GM12878 (cell line): ENCODE data around the gene USH2A. TPM values are rescaled to one million over a fixed set of nuclear protein-coding genes. Genes with fewer than 3 reads are reported as not detected.

ENCODE experiments used
- ATAC-seq: fragments of 200-7000 bp; cut with Tn5 transposase; 3 replicates; pipeline ENCODE4 v1.9.1; 2020; ENCODE audit warnings: mild to moderate bottlenecking, moderate library complexity
- BruUV-seq: library from RNA; stranded (reverse); fragments of 400-500 nt; replicated peaks from 2 replicates; lab custom pipeline; 2021; lab: Mats Ljungman, UMichigan
- CTCF ChIA-PET: fragments of 300-600 bp; sonication (Branson Sonifier 250); formaldehyde crosslinking; extraction: SDS; loops from one replicate; lab custom pipeline; 2021; ENCODE audit warnings: inconsistent platforms; lab: Yijun Ruan, JAX
- POLR2A ChIA-PET: fragments of 350-600 bp; formaldehyde crosslinking; extraction: SDS; loops from one replicate; lab custom pipeline; 2021; ENCODE audit warnings: inconsistent platforms; lab: Charles Lee
- RAD21 ChIA-PET: fragments of 300-600 bp; sonication (Branson Sonifier 250); formaldehyde crosslinking; loops from one replicate; lab custom pipeline; 2023; ENCODE audit warnings: antibody characterized with exemption; ENCODE audit not compliant: unreplicated experiment; lab: Charles Lee
- SMC1A ChIA-PET: fragments of 300-600 bp; sonication (Branson Sonifier 250); formaldehyde crosslinking; loops from one replicate; lab custom pipeline; 2023; ENCODE audit not compliant: unreplicated experiment, uncharacterized antibody; lab: Charles Lee
- DNase-seq: peaks from one replicate; pipeline ENCODE4 v3.0.0-alpha.2; 2011; ENCODE audit warnings: low read depth, low spot score
- FAIRE-seq: peaks from 3 replicates; lab custom pipeline; 2011; peaks lifted over from hg19 to GRCh38; lab: Jason Lieb, UNC
- H2AFZ ChIP-seq: 2 replicates; pipeline ENCODE4 v1.6.0; 2011; ENCODE audit warnings: low read depth, low read length, control low read depth; ENCODE audit not compliant: control insufficient read depth
- H3K27ac ChIP-seq: 2 replicates; pipeline ENCODE4 v1.5.1; 2011; ENCODE audit warnings: control low read depth; ENCODE audit not compliant: control insufficient read depth, insufficient read depth
- H3K27me3 ChIP-seq, 2 experiments: replicated peaks in 1 of 2; 2 replicates each; pipeline versions ENCODE4 v1.6.0 to v1.6.1; 2011; ENCODE audit warnings: low read length in 1 of 2; ENCODE audit not compliant: control insufficient read depth in 2 of 2, insufficient read depth in 2 of 2
- H3K36me3 ChIP-seq, 2 experiments: 2 replicates each; pipeline ENCODE4 v1.5.1; 2011; ENCODE audit warnings: low read length in 1 of 2; ENCODE audit not compliant: control insufficient read depth in 2 of 2, insufficient read depth in 2 of 2
- H3K4me1 ChIP-seq: 2 replicates; pipeline ENCODE4 v1.6.1; 2011; ENCODE audit warnings: mild to moderate bottlenecking, low read length, moderate library complexity, mixed read lengths; ENCODE audit not compliant: control insufficient read depth, insufficient read depth
- H3K4me2 ChIP-seq: 2 replicates; pipeline ENCODE4 v1.6.0; 2011; ENCODE audit warnings: control low read depth; ENCODE audit not compliant: control insufficient read depth, insufficient read depth
- H3K4me3 ChIP-seq: fragments of 200-600 bp; sonication (generic); 2 replicates; pipeline ENCODE4 v1.5.1; 2016
- H3K79me2 ChIP-seq: 2 replicates; pipeline ENCODE4 v1.6.0; 2011; ENCODE audit warnings: low read length; ENCODE audit not compliant: control insufficient read depth, insufficient read depth
- H3K9ac ChIP-seq: 2 replicates; pipeline ENCODE4 v1.8.0; 2011; ENCODE audit warnings: low read length, control low read depth, mixed read lengths; ENCODE audit not compliant: control insufficient read depth, insufficient read depth
- H3K9me3 ChIP-seq: replicated peaks from 3 replicates; pipeline ENCODE4 v1.5.1; 2011; ENCODE audit warnings: mild to moderate bottlenecking, low read length; ENCODE audit not compliant: control insufficient read depth, insufficient read depth
- H4K20me1 ChIP-seq: 2 replicates; pipeline ENCODE4 v1.6.0; 2011; ENCODE audit not compliant: control insufficient read depth, insufficient read depth
- ETV6 ChIP-seq, 2 experiments: fragments of 450-650 bp in 1 of 2; IDR thresholded peaks in 1 of 2; conservative IDR thresholded peaks in 1 of 2; 2 replicates each; pipeline ENCODE4 v1.6.1; 2014; ENCODE audit warnings: antibody characterized with exemption in 1 of 2, borderline replicate concordance in 1 of 2, low read depth in 1 of 2, mild to moderate bottlenecking in 1 of 2, moderate library complexity in 1 of 2
- FOXM1 ChIP-seq: IDR thresholded peaks from 2 replicates; pipeline ENCODE4 v1.6.1; 2012; ENCODE audit warnings: low read depth, mild to moderate bottlenecking, inconsistent platforms, low read length, moderate library complexity
- KLF5 ChIP-seq: fragments of 450-650 bp; IDR thresholded peaks from 2 replicates; pipeline ENCODE4 v1.6.1; 2014; ENCODE audit warnings: mild to moderate bottlenecking; ENCODE audit not compliant: partially characterized antibody
- POU2F2 ChIP-seq: IDR thresholded peaks from 3 replicates; pipeline ENCODE4 v1.6.1; 2011; ENCODE audit warnings: low read depth, mild to moderate bottlenecking, low read length, borderline replicate concordance
- SIN3A ChIP-seq: IDR thresholded peaks from 2 replicates; pipeline ENCODE4 v1.6.1; 2012; ENCODE audit warnings: low read depth, low read length, improper control_type of control experiment
- TCF7 ChIP-seq: IDR thresholded peaks from 2 replicates; pipeline ENCODE4 v1.6.1; 2014; ENCODE audit warnings: antibody characterized with exemption, borderline replicate concordance
- ZSCAN29 ChIP-seq: fragments of 450-650 bp; IDR thresholded peaks from 2 replicates; pipeline ENCODE4 v1.6.1; 2017; ENCODE audit warnings: mild to moderate bottlenecking, moderate library complexity
- WGBS: methylation state at CpG from one replicate; pipeline ENCODE4 v1.1.6; 2016; ENCODE audit warnings: low lambda C conversion rate; ENCODE audit not compliant: insufficient replicate concordance, insufficient coverage; ENCODE audit errors: missing lambda C conversion rate; 5-methylcytosine and 5-hydroxymethylcytosine counted together
- in situ Hi-C: fragments of 300-500 bp; cut with MboI; formaldehyde crosslinking; loops from 9 replicates; pipeline ENCODE4 v1.14.3; 2018; ENCODE audit warnings: mixed read lengths
- intact Hi-C: fragments of 100-400 bp; cut with micrococcal nuclease; formaldehyde crosslinking; loops from one replicate; pipeline ENCODE4 v1.14.2; 2022; ENCODE audit not compliant: unreplicated experiment
- polyA plus RNA-seq, 11 experiments: library from polyadenylated mRNA; depleted of rRNA in 4 of 11; unstranded in 6 of 11; stranded (reverse) in 5 of 11; fragments of >200 nt; fragmentation: Nextera tagmentation in 4 of 11; fragmentation: Illumina TruSeq in 1 of 11; extraction: Ambion mirVana in 4 of 11; extraction: Trizol in 1 of 11; gene quantifications; 1 replicate in 1 of 11; 2 replicates in 10 of 11; pipeline versions ENCODE4 v1.2.1 to v1.2.3, GENCODE V29; 2011 to 2016; ENCODE audit warnings: inconsistent platforms in 2 of 11, missing spikeins in 2 of 11, low read depth in 1 of 11
- total RNA-seq, 4 experiments: library from RNA; depleted of rRNA in 3 of 4; stranded (reverse); fragments of >200 nt in 3 of 4; fragmentation: Illumina TruSeq in 1 of 4; extraction: Trizol in 1 of 4; gene quantifications; 2 replicates each; pipeline versions ENCODE4 v1.2.1 to v1.2.3, GENCODE V29; 2013 to 2021
- TF ChIP-seq, protein P1 (sequence below): fragments of 450-650 bp; IDR thresholded peaks from 2 replicates; pipeline ENCODE4 v1.6.1; 2016; ENCODE audit warnings: mild to moderate bottlenecking

The USH2A gene
- total and polyA plus RNA-seq, 10 of the 15 experiments (the other 5 are each of a cell fraction or from before 2014, with no cell fraction given): under 0.01 to 0.20 (median 0.01) TPM; not detected in 2

DNA sequence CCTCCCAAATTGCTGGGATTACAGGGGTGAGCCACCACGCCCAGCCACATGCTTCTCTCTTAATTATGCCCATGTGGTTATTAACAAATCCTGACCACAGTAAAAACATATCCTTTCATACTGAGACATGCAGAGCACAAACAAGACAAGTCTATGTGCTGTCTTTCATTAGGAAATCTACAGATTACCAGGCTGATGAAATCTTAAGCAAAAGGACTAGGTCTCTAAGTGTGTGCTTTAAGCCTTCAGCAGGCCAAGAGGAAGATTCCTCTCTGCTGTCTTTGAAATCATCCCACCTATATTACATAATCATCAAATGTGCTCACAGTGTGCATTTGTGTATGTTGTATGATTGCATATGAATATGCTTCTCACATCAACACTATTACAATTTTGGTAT, 436.8 kb downstream of the USH2A start:
- BruUV-seq: no TSS peak

DNA sequence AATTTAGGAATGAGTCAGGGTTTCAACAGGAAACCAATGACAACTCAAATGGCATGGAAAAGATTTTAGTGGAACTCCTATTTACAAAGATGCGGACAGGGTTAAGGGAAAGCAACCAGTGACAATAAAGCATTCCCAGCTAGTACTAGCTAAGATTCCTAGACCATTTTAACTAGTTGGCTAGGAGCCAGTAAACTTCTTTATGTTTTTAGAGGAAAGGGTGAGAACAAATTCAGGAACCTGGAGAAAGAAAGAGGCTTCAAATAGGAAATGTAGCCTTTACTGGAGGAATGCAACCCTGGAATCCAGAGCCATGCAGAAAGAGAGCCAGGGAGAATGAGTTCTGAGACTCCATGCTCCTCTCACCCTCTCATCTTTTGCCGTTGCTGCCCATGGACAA, 439.6 kb downstream of the USH2A start:
- BruUV-seq: no TSS peak
- RAD21 ChIA-PET: no interaction called here
- H2AFZ ChIP-seq: no peak overlapping the region
- no peak overlapping the region for H3K9ac ChIP-seq
- H4K20me1 ChIP-seq: no peaks in the 10 kb centered on the region
- SMC1A ChIA-PET: interaction anchor here (1.2 kb wide), 2 partner anchors 17 to 38 kb away, joined by 3 read pairs; no protein-coding TSS in a partner anchor
- H3K36me3 ChIP-seq: no peaks in the 10 kb centered on the region
- H3K79me2 ChIP-seq: no peaks in the 10 kb centered on the region
- H3K9me3 ChIP-seq: no peaks in the 10 kb centered on the region
- WGBS: 0% methylated on average over 2 of the region's 2 CpGs
- ATAC-seq (no peak), DNase-seq (no peak), FAIRE-seq (no peak)
- in situ Hi-C loops (no loop called here), intact Hi-C loops (no loop called here)
- H3K4me1 ChIP-seq: no peaks in the 10 kb centered on the region
- H3K27ac ChIP-seq: no peak overlapping the region
- no peaks in the 10 kb centered on the region; a peak in 1 of 4 replicates for H3K27me3 ChIP-seq
- no peak overlapping the region for H3K4me2 ChIP-seq
- TF ChIP-seq FOXM1 (no peak), POU2F2 (no peak), ZSCAN29 (no peak), KLF5 (no peak), TCF7 (no peak)
- TF ChIP-seq, protein P1, sequence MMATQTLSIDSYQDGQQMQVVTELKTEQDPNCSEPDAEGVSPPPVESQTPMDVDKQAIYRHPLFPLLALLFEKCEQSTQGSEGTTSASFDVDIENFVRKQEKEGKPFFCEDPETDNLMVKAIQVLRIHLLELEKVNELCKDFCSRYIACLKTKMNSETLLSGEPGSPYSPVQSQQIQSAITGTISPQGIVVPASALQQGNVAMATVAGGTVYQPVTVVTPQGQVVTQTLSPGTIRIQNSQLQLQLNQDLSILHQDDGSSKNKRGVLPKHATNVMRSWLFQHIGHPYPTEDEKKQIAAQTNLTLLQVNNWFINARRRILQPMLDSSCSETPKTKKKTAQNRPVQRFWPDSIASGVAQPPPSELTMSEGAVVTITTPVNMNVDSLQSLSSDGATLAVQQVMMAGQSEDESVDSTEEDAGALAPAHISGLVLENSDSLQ: no peak
- CTCF ChIA-PET: interaction anchor here (0.6 to 0.7 kb wide), 2 partner anchors 49 to 469 kb away, joined by 3 read pairs; no protein-coding TSS in a partner anchor
- POLR2A ChIA-PET: no interaction called here
- no peak overlapping the region for H3K4me3 ChIP-seq

More for the DNA sequence above, 436.8 kb downstream of the USH2A start:
- no peaks in the 10 kb centered on the region for H3K4me1 ChIP-seq
- H3K4me3 ChIP-seq: no peak overlapping the region
- CTCF ChIA-PET: interaction anchor here (1.2 to 2.7 kb wide), 2 partner anchors 27 to 235 kb away, joined by 3 to 14 read pairs; no protein-coding TSS in a partner anchor
- ATAC-seq: no peak
- no peak for TF ChIP-seq SIN3A
- TF ChIP-seq ETV6 (conservative IDR thresholded peaks at IDR 0.05 in 1 of 2, IDR thresholded peaks at IDR 0.05 in 1 of 2; ENCODE audit: borderline replicate concordance in 1 of 2, low read depth in 1 of 2): no peak
- H3K27me3 ChIP-seq: no peaks in the 10 kb centered on the region; a peak in 1 of 4 replicates
- no peak overlapping the region for H3K27ac ChIP-seq
- no peaks in the 10 kb centered on the region for H4K20me1 ChIP-seq
- intact Hi-C loops: no loop called here
- no peak overlapping the region for H2AFZ ChIP-seq
- POLR2A ChIA-PET: no interaction called here
- no peaks in the 10 kb centered on the region for H3K36me3 ChIP-seq
- SMC1A ChIA-PET: interaction anchor here (0.7 to 3.2 kb wide), 6 partner anchors 13 to 235 kb away, joined by 3 to 16 read pairs (median 6); no protein-coding TSS in a partner anchor
- RAD21 ChIA-PET: interaction anchor here (1.1 to 1.2 kb wide), 3 partner anchors 14 to 235 kb away, joined by 3 to 4 read pairs (median 3); no protein-coding TSS in a partner anchor
- no peak overlapping the region for H3K4me2 ChIP-seq
- H3K9ac ChIP-seq: no peak overlapping the region
- in situ Hi-C loops: no loop called here
- WGBS: 0% methylated on average over 1 of the region's 1 CpG
- no peaks in the 10 kb centered on the region for H3K9me3 ChIP-seq
- no peak for FAIRE-seq
- H3K79me2 ChIP-seq: no peaks in the 10 kb centered on the region
- DNase-seq: no peak
